Measurements from ENCODE around the gene HOXC10. TPM values are rescaled to one million over a fixed set of nuclear protein-coding genes. Genes with fewer than 3 reads are reported as not detected.

HOXC10 gene
- total RNA-seq, 4 donors from 2014 or later = 1.3 to 12.4 (median 3.2) TPM; not detected in 1

DNA sequence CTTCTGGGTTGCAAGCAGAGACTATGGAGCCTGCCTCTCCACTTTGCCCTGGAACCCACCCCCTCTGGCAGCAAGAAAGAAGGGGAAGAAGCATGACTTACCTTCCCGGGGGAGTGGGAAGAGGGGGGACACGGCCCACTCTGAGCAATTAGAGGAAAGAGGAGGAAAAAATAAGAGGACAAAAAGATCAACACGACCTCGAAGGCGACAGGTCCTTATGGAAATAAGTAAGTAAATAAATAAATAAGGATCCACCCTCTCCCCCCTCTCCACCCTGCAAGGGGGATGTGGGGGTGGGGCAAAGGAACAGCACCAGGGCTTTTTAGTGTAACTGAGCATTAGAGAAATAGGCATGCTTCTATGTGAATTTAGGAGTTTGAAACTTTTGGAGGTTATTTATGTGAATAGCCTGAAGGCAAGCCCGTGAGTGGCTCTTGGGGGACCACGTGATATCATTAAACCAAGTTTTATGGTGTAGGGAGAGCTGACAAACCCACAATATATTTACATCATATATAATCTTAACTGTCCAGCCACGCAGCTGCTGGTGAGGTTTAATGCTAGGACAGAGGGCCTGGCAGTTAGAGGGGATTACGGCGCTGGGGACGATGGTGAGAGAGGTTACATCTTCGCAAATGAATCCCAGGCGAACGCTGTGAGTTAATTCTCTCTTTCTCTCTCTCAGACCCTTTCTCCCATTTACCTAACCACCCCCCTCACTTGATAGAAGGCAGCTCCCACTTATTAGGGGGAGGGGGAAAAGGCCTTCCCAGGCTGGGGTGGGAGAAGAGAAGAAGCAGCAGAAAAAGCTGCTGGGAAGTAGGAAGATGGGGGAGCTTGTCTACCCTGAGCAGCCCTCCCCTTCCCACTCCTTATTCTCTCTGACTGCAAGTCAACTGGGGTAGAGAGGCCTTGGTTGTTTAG lies 52.7 kb downstream of the HOXC10 start:
- intact Hi-C loops (cut with DNase I; ENCODE audit: low total_unique reads) = no loop called here
- Histone ChIP-seq H3K4me3 (no peak overlapping the region), H3K27ac (no peak overlapping the region), H3K4me1 (no peaks in the 10 kb centered on the region), H3K27me3 (peaks cover 0 to 6% of the 10 kb centered on the region in 2 donors), H3K9me3 (no peaks in the 10 kb centered on the region), H3K36me3 (no peaks in the 10 kb centered on the region)
- DNase-seq = no peak
- TF ChIP-seq POLR2A (IDR thresholded peaks at IDR 0.05) = no peak
- TF ChIP-seq CTCF (IDR thresholded peaks at IDR 0.05) = no peak

GRCh38 chr12:54038284-54038870 lies 53.4 kb downstream of the HOXC10 start:
- no peak for TF ChIP-seq CTCF (IDR thresholded peaks at IDR 0.05)
- no peak for TF ChIP-seq POLR2A (IDR thresholded peaks at IDR 0.05)
- no peak overlapping the region for H3K4me3 ChIP-seq
- DNase-seq = no peak
- intact Hi-C loops (cut with DNase I; ENCODE audit: low total_unique reads) = no loop called here
- peaks cover 0 to 6% of the 10 kb centered on the region in 2 donors for H3K27me3 ChIP-seq
- H3K27ac ChIP-seq = no peak overlapping the region
- H3K4me1 ChIP-seq = peaks cover 0 to 4% of the 10 kb centered on the region in 2 donors
- no peaks in the 10 kb centered on the region for H3K9me3 ChIP-seq
- no peaks in the 10 kb centered on the region for H3K36me3 ChIP-seq

DNA sequence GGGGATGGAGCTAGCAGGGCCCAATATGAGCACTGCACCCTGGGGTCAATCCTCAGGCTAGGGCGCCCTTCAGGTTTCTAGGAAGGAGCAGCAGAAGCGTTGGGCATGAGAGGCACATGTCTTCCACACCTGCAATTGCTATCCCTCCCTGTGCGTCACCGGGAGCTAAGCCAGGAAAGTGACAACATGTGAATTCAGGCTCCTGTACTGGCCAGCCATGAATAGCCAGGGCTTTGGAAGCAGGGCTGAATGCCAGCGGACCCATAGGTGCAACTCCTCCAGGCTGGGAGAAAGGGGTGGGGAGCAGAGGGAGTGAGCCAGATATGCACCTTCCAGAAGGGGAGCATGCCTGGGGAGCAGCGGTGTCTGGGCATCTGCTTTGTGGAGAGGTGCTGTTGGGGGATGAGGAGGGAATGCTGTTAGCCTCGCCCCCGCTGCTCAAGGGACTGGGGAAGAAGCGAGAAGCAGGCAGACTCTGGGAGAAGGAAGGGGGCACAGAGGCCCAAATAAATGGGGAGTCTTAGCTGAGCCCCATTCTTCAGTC lies 54.0 kb downstream of the HOXC10 start:
- TF ChIP-seq POLR2A (IDR thresholded peaks at IDR 0.05) = no peak
- TF ChIP-seq CTCF (IDR thresholded peaks at IDR 0.05) = no peak
- H3K36me3 ChIP-seq = no peaks in the 10 kb centered on the region
- DNase-seq = no peak

GRCh38 chr12:54039417-54040147 lies 54.6 kb downstream of the HOXC10 start:
- no peak for TF ChIP-seq POLR2A (IDR thresholded peaks at IDR 0.05)
- no peak for TF ChIP-seq CTCF (IDR thresholded peaks at IDR 0.05)
- H3K27me3 ChIP-seq = peaks cover 0 to 9% of the 10 kb centered on the region in 2 donors
- peak overlapping the region in 1 of 2 donors; percentile 43 for H3K27ac ChIP-seq
- intact Hi-C loops (cut with DNase I; ENCODE audit: low total_unique reads) = no loop called here
- no peak for DNase-seq
- H3K36me3 ChIP-seq = no peaks in the 10 kb centered on the region
- peaks cover 0 to 11% of the 10 kb centered on the region in 2 donors for H3K4me1 ChIP-seq
- H3K4me3 ChIP-seq = no peak overlapping the region
- H3K9me3 ChIP-seq = no peaks in the 10 kb centered on the region

More for the DNA sequence above, 54.0 kb downstream of the HOXC10 start:
- Histone ChIP-seq H3K27ac (no peak overlapping the region), H3K27me3 (peaks cover 0 to 6% of the 10 kb centered on the region in 2 donors), H3K9me3 (no peaks in the 10 kb centered on the region), H3K4me1 (peaks cover 0 to 9% of the 10 kb centered on the region in 2 donors), H3K4me3 (no peak overlapping the region)
- intact Hi-C loops (cut with DNase I; ENCODE audit: low total_unique reads) = no loop called here

MicroRNA genes within 50 kb of the gene (microRNA counts, 767-probe panel; counts per million panel counts)
- microRNA hsa-miR-196a-5p (3,532 to 7,316 counts per million in 2 donors), microRNA hsa-miR-615-3p (0 counts per million in 2 donors), microRNA hsa-miR-615-5p (0 counts per million in 2 donors)

Small RNA genes within 50 kb of the gene (microRNA-seq; reads per million reads assigned to microRNA genes)
- 3,593 reads per million, percentile 87 among the genes with 10 or more reads in this experiment for gene MIR196A2 (ENCODE audit: borderline microRNAs expressed, borderline replicate concordance)
- gene MIR615 (ENCODE audit: borderline microRNAs expressed, borderline replicate concordance) = 161 reads per million, percentile 62 among the genes with 10 or more reads in this experiment

Small RNA genes within 50 kb of the gene (small RNA-seq; reads per million reads assigned to genes)
- gene AC012531.3 = not detected
- gene AC012531.4 = not detected
- not detected for gene HOXC5
- gene MIR196A2 = 14.0 reads per million, percentile 90 among the genes with 10 or more reads in this experiment
- gene MIR615 = 1.3 reads per million, percentile 61 among the genes with 10 or more reads in this experiment
- not detected for gene RF01905
- gene RF01906 = not detected

Other genes starting within 250 kb of the HOXC10 start
- not detected for gene CISTR, start 233.2 kb upstream of the HOXC10 start, total RNA-seq
- not detected for gene HOXC13, start 46.3 kb upstream of the HOXC10 start, total RNA-seq
- gene HOXC12, start 30.2 kb upstream of the HOXC10 start, total RNA-seq = not detected
- gene HOXC11, start 12.0 kb upstream of the HOXC10 start, total RNA-seq = 1 to 10 TPM in 1 of 4 donors, under 1 TPM in 1, not detected in 2; 0.69 to 3.3 TPM
- 1 to 10 TPM in 3 of 4 donors, not detected in 1; 1.2 to 4.1 (median 2.1) TPM for gene HOTAIR, start 10.2 kb upstream of the HOXC10 start, total RNA-seq
- gene HOXC9, start 15.0 kb downstream of the HOXC10 start, total RNA-seq = 1 to 10 TPM in 3 of 4 donors, not detected in 1; 1.5 to 7.8 (median 1.7) TPM
- gene HOXC8, start 23.8 kb downstream of the HOXC10 start, total RNA-seq = 1 to 10 TPM in 1 of 4 donors, under 1 TPM in 2, not detected in 1; 0.29 to 7.2 (median 0.35) TPM
- 10 to 100 TPM in 1 of 4 donors, 1 to 10 TPM in 2, not detected in 1; 1.2 to 20.4 (median 2.1) TPM for gene HOXC6, start 43.3 kb downstream of the HOXC10 start, total RNA-seq
- gene HOXC5, start 47.9 kb downstream of the HOXC10 start, total RNA-seq = 10 to 100 TPM in 1 of 4 donors, 1 to 10 TPM in 1, not detected in 2; 3.5 to 10.2 TPM
- gene HOXC4, start 68.7 kb downstream of the HOXC10 start, total RNA-seq = 10 to 100 TPM in 1 of 4 donors, 1 to 10 TPM in 1, under 1 TPM in 1, not detected in 1; 0.83 to 28.6 (median 1.2) TPM
- 10 to 100 TPM in 3 of 4 donors, 1 to 10 TPM in 1; 8.2 to 39.7 (median 19.2) TPM for gene SMUG1, start 203.8 kb downstream of the HOXC10 start, total RNA-seq